ENCODE results near the gene RAB3IP.

- TF ChIP-seq CTCF (IDR thresholded peaks at IDR 0.05) (no peak), POLR2A (IDR thresholded peaks at IDR 0.05) (no peak), EP300 (IDR thresholded peaks at IDR 0.05) (no peak)
Observed at GRCh38 chr12:69833696-69834095, 95.0 kb downstream of the RAB3IP start.
